SK-N-SH (cell line): ENCODE results near the gene CCND3. TPM values are rescaled to one million over a fixed set of nuclear protein-coding genes. Genes with fewer than 3 reads are reported as not detected.
"Not testable (repeated sequence)": the region's sequence is repeated elsewhere in the genome, so short reads cannot be mapped to it uniquely, and the experiment has no call there.

Experiments used
- CTCF ChIA-PET: fragments of 300-600, 350-600 bp; formaldehyde crosslinking; extraction: SDS; loops from one replicate; lab custom pipeline; 2021; lab: Yijun Ruan, JAX
- POLR2A ChIA-PET: fragments of 350-600 bp; sonication (Branson Sonifier 250); formaldehyde crosslinking; extraction: SDS; loops from one replicate; lab custom pipeline; 2020; ENCODE audit warnings: antibody characterized with exemption, inconsistent platforms; lab: Yijun Ruan, JAX
- DNase-seq: peaks from one replicate; pipeline ENCODE4 v3.0.0; 2012
- H2AFZ ChIP-seq: fragments of 200-600 bp; sonication (generic); 2 replicates; pipeline ENCODE4 v1.8.1; 2016; ENCODE audit warnings: antibody characterized with exemption, mild to moderate bottlenecking, low read depth
- H3F3A ChIP-seq: fragments of 200-600 bp; sonication (generic); replicated peaks from 2 replicates; pipeline ENCODE3; 2016; ENCODE audit warnings: antibody characterized with exemption, mild to moderate bottlenecking; ENCODE audit not compliant: insufficient read depth
- H3K27ac ChIP-seq, 2 experiments: fragments of 200-500 bp in 1 of 2; fragments of 200-600 bp in 1 of 2; sonication (Bioruptor generic) in 1 of 2; sonication (generic), shearing (Covaris generic) in 1 of 2; 2 replicates each; pipeline versions ENCODE4 v1.5.1 to v1.6.1; 2014 to 2016; ENCODE audit warnings: low read depth in 2 of 2, inconsistent platforms in 1 of 2, low read length in 1 of 2, mild to moderate bottlenecking in 1 of 2, mixed read lengths in 1 of 2
- H3K27me3 ChIP-seq: fragments of 200-600 bp; sonication (generic), shearing (Covaris generic); 2 replicates; pipeline ENCODE4 v1.6.1; 2016; ENCODE audit warnings: mixed run types; ENCODE audit not compliant: insufficient read depth
- H3K36me3 ChIP-seq, 2 experiments: fragments of 200-500 bp in 1 of 2; fragments of 200-600 bp in 1 of 2; sonication (Bioruptor generic) in 1 of 2; sonication (generic) in 1 of 2; replicated peaks in 1 of 2; 2 replicates each; pipeline versions ENCODE3 to v1.5.1; 2014 to 2016; ENCODE audit warnings: low read length in 1 of 2, mild to moderate bottlenecking in 1 of 2; ENCODE audit not compliant: insufficient read depth in 2 of 2, control insufficient read depth in 1 of 2
- H3K4me1 ChIP-seq, 2 experiments: fragments of 200-500 bp in 1 of 2; fragments of 200-600 bp in 1 of 2; sonication (Bioruptor generic) in 1 of 2; sonication (generic), shearing (Covaris generic) in 1 of 2; 2 replicates each; pipeline versions ENCODE4 v1.5.1 to v1.6.1; 2014 to 2016; ENCODE audit warnings: low read depth in 1 of 2, low read length in 1 of 2, mixed run types in 1 of 2; ENCODE audit not compliant: insufficient read depth in 2 of 2, control insufficient read depth in 1 of 2
- H3K4me2 ChIP-seq: fragments of 200-600 bp; sonication (generic), shearing (Covaris generic); 2 replicates; pipeline ENCODE4 v1.6.1; 2017; ENCODE audit warnings: mixed run types
- H3K4me3 ChIP-seq, 2 experiments: fragments of 200-500 bp in 1 of 2; fragments of 200-600 bp in 1 of 2; sonication (Bioruptor generic) in 1 of 2; sonication (generic), shearing (Covaris generic) in 1 of 2; 2 replicates each; pipeline versions ENCODE4 v1.5.1 to v1.8.1; 2014 to 2016; ENCODE audit warnings: low read depth in 2 of 2, inconsistent platforms in 1 of 2, low read length in 1 of 2, mild to moderate bottlenecking in 1 of 2, mixed read lengths in 1 of 2, moderate library complexity in 1 of 2
- H3K79me2 ChIP-seq: fragments of 200-600 bp; sonication (generic); 2 replicates; pipeline ENCODE4 v1.8.1; 2017; ENCODE audit warnings: mild to moderate bottlenecking; ENCODE audit not compliant: insufficient read depth
- H3K9ac ChIP-seq: fragments of 200-600 bp; sonication (generic); 2 replicates; pipeline ENCODE4 v1.6.1; 2017; ENCODE audit warnings: mixed run types
- H3K9me2 ChIP-seq: fragments of 200-600 bp; sonication (generic); 2 replicates; pipeline ENCODE4 v1.6.1; 2017; ENCODE audit warnings: mixed run types
- H3K9me3 ChIP-seq: fragments of 200-600 bp; sonication (generic); 2 replicates; pipeline ENCODE4 v1.6.1; 2017; ENCODE audit warnings: mixed run types, mild to moderate bottlenecking, moderate library complexity
- H4K20me1 ChIP-seq: fragments of 200-600 bp; sonication (generic); 2 replicates; pipeline ENCODE4 v1.6.1; 2017; ENCODE audit warnings: mild to moderate bottlenecking, mixed run types; ENCODE audit not compliant: insufficient read depth
- ELF1 ChIP-seq: IDR thresholded peaks from 2 replicates; pipeline ENCODE4 v1.4.0; 2012
- EP300 ChIP-seq, 2 experiments: IDR thresholded peaks; 2 replicates each; pipeline versions ENCODE4 v1.4.0 to v1.6.1; 2012; ENCODE audit warnings: borderline replicate concordance in 1 of 2, low read depth in 1 of 2, low read length in 1 of 2
- FOSL2 ChIP-seq: IDR thresholded peaks from 2 replicates; pipeline ENCODE4 v1.4.0; 2012; ENCODE audit warnings: low read depth, mild to moderate bottlenecking, moderate library complexity, borderline replicate concordance
- FOXJ3 ChIP-seq: sonication (generic); formaldehyde crosslinking; IDR thresholded peaks from 2 replicates; pipeline ENCODE4 v1.5.1; 2020; ENCODE audit warnings: mild to moderate bottlenecking, missing genetic modification reagents
- FOXM1 ChIP-seq: IDR thresholded peaks from 2 replicates; pipeline ENCODE4 v1.4.0; 2012; ENCODE audit warnings: low read depth, mild to moderate bottlenecking
- JUND ChIP-seq: IDR thresholded peaks from 2 replicates; pipeline ENCODE4 v1.4.0; 2012
- MEF2A ChIP-seq: IDR thresholded peaks from 2 replicates; pipeline ENCODE4 v1.4.0; 2012; ENCODE audit warnings: low read depth, borderline replicate concordance
- NRF1 ChIP-seq: IDR thresholded peaks from 2 replicates; pipeline ENCODE4 v1.6.1; 2012; ENCODE audit warnings: low read depth, mild to moderate bottlenecking, low read length
- RAD21 ChIP-seq: IDR thresholded peaks from 2 replicates; pipeline ENCODE4 v1.6.1; 2012; ENCODE audit warnings: mild to moderate bottlenecking, low read length
- USF2 ChIP-seq: fragments of 150-350 bp; IDR thresholded peaks from 2 replicates; pipeline ENCODE4 v1.6.1; 2017; ENCODE audit warnings: antibody characterized with exemption, low read length, low read depth, borderline replicate concordance
- YY1 ChIP-seq: IDR thresholded peaks from 2 replicates; pipeline ENCODE4 v1.4.0; 2012; ENCODE audit warnings: low read depth, mild to moderate bottlenecking
- WGBS: methylation state at CpG from one replicate; pipeline ENCODE4 v1.1.6; 2017; ENCODE audit warnings: low lambda C conversion rate; 5-methylcytosine and 5-hydroxymethylcytosine counted together
- polyA plus RNA-seq, 3 experiments: library from polyadenylated mRNA; depleted of rRNA; stranded (reverse); fragments of >200 nt; gene quantifications; 2 replicates each; pipeline ENCODE4 v1.2.3, GENCODE V29; 2012
- TF ChIP-seq, protein P1 (sequence below): IDR thresholded peaks from 2 replicates; pipeline ENCODE4 v1.4.0; 2012; ENCODE audit warnings: low read depth
- TF ChIP-seq, protein P2 (sequence below): IDR thresholded peaks from 2 replicates; pipeline ENCODE4 v1.4.0; 2012; ENCODE audit warnings: low read depth, borderline replicate concordance
- TF ChIP-seq, protein P3 (sequence below): fragments of 200-600 bp; sonication (generic); IDR thresholded peaks from 2 replicates; pipeline ENCODE4 v1.6.1; 2017; ENCODE audit warnings: antibody characterized with exemption, mild to moderate bottlenecking, moderate library complexity

CCND3 gene
- polyA plus RNA-seq, 1 of the 3 experiments (the other 2 are of a cell fraction), result 26.6 TPM

GRCh38 chr6:41943456-41943855 is 1.8 kb upstream of the CCND3 start:
- Histone ChIP-seq H3K27ac (no peak overlapping the region), H4K20me1 (no peaks in the 10 kb centered on the region), H3K4me3 (no peak overlapping the region), H3K9me2 (no peaks in the 10 kb centered on the region), H3K4me2 (no peak overlapping the region), H3K79me2 (peaks cover 30% of the 10 kb centered on the region), H3K36me3 (no peaks in the 10 kb centered on the region), H2AFZ (no peak overlapping the region), H3K27me3 (no peaks in the 10 kb centered on the region), H3K9me3 (no peaks in the 10 kb centered on the region), H3K9ac (no peak overlapping the region), H3K4me1 (peaks cover 15 to 23% of the 10 kb centered on the region in 2 experiments; a peak in 3 of 4 replicates), H3F3A (peaks cover 19% of the 10 kb centered on the region)
- ChIA-PET POLR2A (no interaction called here), CTCF (interaction anchor here (1.1 to 10.3 kb wide), 4 partner anchors 22 to 156 kb away, joined by 3 to 96 read pairs (median 6); partner anchors contain the start of genes BYSL, MED20 and TOMM6)
- TF ChIP-seq FOXJ3 (CRISPR knock-in tag), result no peak
- no peak for TF ChIP-seq YY1
- TF ChIP-seq, protein P1, sequence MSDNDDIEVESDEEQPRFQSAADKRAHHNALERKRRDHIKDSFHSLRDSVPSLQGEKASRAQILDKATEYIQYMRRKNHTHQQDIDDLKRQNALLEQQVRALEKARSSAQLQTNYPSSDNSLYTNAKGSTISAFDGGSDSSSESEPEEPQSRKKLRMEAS, result no peak
- TF ChIP-seq MEF2A, result no peak
- TF ChIP-seq EP300 (IDR thresholded peaks at IDR 0.05; ENCODE audit: borderline replicate concordance in 1 of 2, low read depth in 1 of 2, low read length in 1 of 2), result no peak
- TF ChIP-seq, protein P2, sequence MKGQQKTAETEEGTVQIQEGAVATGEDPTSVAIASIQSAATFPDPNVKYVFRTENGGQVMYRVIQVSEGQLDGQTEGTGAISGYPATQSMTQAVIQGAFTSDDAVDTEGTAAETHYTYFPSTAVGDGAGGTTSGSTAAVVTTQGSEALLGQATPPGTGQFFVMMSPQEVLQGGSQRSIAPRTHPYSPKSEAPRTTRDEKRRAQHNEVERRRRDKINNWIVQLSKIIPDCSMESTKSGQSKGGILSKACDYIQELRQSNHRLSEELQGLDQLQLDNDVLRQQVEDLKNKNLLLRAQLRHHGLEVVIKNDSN, result no peak
- TF ChIP-seq ELF1, result no peak
- TF ChIP-seq FOXM1, result no peak
- TF ChIP-seq USF2, result no peak
- TF ChIP-seq, protein P3, sequence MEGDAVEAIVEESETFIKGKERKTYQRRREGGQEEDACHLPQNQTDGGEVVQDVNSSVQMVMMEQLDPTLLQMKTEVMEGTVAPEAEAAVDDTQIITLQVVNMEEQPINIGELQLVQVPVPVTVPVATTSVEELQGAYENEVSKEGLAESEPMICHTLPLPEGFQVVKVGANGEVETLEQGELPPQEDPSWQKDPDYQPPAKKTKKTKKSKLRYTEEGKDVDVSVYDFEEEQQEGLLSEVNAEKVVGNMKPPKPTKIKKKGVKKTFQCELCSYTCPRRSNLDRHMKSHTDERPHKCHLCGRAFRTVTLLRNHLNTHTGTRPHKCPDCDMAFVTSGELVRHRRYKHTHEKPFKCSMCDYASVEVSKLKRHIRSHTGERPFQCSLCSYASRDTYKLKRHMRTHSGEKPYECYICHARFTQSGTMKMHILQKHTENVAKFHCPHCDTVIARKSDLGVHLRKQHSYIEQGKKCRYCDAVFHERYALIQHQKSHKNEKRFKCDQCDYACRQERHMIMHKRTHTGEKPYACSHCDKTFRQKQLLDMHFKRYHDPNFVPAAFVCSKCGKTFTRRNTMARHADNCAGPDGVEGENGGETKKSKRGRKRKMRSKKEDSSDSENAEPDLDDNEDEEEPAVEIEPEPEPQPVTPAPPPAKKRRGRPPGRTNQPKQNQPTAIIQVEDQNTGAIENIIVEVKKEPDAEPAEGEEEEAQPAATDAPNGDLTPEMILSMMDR, result no peak
- no peak for TF ChIP-seq RAD21
- no peak for TF ChIP-seq FOSL2
- TF ChIP-seq JUND, result no peak
- TF ChIP-seq NRF1, result no peak
- no peak for DNase-seq

DNA sequence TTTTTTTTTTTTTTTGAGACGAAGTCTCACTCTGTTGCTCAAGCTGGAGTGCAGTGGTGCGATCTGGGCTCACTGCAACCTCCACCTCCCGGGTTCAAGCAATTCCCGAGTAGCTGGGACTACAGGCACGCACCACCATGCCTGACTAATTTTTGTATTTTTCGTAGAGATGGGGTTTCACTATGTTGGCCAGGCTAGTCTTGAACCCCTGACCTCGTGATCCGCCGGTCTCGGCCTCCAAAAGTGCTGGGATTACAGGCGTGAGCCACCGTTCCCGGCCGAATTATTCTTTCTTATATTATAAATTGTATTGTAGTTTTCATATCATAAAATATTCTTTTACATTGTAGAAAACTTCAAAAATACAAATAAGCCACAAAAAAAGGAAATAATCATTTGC is 1.3 kb upstream of the CCND3 start:
- POLR2A ChIA-PET, H3K9me3 ChIP-seq, H2AFZ ChIP-seq, H4K20me1 ChIP-seq, H3K36me3 ChIP-seq, H3K4me2 ChIP-seq, H3K27me3 ChIP-seq, H3K9me2 ChIP-seq, H3K9ac ChIP-seq, H3K4me3 ChIP-seq, DNase-seq: not testable (repeated sequence)
- H3K27ac ChIP-seq, result 0 out of 4 replicates have a peak overlapping the region, but pooled peaks of 1 of the 2 experiments have one; percentile 69
- CTCF ChIA-PET, result interaction anchor here (1.9 to 10.3 kb wide), 4 partner anchors 22 to 156 kb away, joined by 5 to 96 read pairs (median 16); partner anchors contain the start of genes BYSL, MED20 and TOMM6
- H3K4me1 ChIP-seq, result peaks cover 15 to 23% of the 10 kb centered on the region in 2 experiments; a peak in 3 of 4 replicates
- WGBS, result 96% methylated on average over 14 of the region's 14 CpGs
- peaks cover 19% of the 10 kb centered on the region for H3F3A ChIP-seq
- H3K79me2 ChIP-seq, result peaks cover 36% of the 10 kb centered on the region
